GM18870 (cell line): Measurements from ENCODE around the gene SH3RF3.
"Not testable (repeated sequence)": the region's sequence is repeated elsewhere in the genome, so short reads cannot be mapped to it uniquely, and the experiment has no call there.

Experiments used
- ATAC-seq: cut with Tn5 transposase; IDR thresholded peaks from one replicate; pipeline ENCODE4 v1.9.1; 2021; ENCODE audit warnings: moderate library complexity; ENCODE audit not compliant: unreplicated experiment

The SH3RF3 gene

DNA sequence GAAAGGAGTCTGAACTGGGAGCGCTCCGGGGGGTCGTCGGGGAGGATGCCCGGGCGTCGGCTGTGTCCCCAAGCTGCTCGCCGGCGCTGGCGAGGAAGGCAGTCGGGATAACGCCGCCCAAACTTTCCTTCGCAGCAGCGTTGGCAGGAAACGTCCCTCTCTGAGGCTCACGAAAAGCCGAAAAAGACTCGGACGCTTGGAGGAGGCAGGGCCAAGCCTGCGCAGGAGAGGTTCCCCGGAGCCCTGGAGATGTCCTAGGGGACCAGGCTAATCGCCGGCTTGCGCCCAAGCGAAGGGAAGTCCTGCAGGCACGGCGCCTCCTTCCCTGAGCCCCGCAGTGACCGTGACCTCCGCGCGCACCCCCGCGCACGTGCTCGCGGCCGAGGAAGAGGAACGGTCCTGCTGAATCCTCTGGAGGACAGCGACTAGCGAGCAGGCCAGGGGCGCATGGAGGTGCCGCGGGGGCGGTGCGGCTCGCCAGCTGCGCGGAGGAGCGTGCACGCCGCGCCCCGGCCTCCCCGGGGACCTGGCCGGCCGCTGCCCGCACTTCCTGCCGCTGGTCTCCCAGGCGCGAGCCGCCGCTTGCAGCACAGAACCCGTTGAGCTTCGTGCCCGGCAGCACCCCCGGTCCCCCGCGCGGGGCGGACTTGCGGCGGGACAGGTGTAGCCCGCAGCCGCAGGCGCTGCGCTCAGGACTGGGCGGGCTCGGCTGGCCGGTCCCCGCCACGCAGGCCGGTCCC, at the start of gene SH3RF3:
Gene SH3RF3, plus strand, starts transcription at position 590 of the 740 bp plus-strand sequence.
- ATAC-seq, result no peak

DNA sequence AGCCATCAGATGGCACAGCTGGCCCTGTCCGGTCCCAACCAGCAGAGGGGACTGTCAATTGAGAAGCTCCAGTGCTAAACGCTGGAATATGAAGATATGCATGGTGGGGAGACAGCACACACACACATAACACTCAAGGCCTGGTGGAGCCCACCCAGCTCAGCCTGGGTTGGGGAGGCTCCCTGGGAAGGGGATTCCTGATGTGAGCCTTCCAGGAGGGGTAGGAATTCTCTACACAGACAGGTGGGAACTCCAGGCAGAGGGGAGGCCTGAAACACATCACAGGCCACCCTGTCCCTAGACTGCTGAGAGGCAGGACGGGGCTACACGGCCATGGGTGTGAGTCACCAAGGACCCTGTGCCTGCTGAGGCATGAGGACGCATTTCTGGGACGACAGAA, 49.4 kb upstream of the SH3RF3 start:
- ATAC-seq, result no peak

DNA sequence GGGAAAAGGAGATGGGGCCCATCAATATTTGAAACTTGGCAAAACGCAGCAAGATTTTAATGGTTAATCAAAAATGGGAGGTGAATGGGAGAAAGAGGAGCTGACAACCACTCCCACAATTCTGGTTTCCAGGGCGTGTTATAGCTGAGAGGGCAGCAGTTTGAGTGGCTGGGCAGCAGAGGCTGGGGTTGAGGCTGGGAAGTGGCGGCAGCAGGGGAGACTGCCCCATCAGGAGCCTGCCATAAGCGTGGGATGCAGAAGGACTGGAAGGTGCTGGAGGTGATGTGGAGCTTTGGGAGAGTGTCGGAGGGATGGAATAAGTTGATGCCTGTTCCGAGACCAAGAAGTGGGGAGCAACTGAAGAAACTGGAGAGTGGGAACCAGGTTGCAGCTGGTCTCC, 48.9 kb upstream of the SH3RF3 start:
- ATAC-seq, result no peak

DNA sequence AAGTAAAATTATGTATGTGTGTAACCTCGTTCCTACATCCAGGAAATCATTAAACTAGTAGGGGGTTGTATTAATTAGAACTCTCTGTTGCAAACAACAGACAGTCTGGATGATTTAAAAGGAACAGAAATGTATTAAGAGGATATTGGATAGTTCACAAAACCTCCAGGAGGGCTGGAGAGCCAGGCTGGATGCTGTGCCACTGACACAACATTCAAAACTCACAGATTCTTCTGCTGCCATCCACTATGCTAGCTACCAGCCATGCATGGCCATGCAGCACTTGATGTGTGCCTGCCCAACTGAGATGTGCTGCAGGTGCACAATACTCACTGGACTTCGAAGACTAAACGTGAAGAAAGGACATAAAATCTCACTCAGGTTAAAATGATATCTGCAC, 48.2 kb upstream of the SH3RF3 start:
- ATAC-seq, result no peak

DNA sequence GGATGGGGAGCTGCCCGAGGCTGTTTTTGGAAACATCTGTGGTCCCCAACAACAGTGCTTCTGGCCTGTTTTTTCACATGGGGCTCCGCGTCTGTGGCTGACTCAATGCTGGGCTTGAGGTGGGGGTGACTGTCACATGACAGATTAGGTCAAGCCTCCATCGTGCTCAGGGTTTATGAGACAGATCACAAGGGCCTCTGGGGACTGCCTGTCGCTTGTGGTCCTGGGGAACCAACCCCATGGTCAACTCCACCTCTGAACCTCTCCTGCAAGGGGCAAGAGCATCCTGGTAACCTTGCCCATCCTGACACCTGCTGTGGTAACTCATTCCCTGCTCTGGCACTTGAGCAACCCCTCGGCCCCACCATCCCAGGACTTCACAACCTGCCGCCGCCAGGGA, 47.6 kb upstream of the SH3RF3 start:
- no peak for ATAC-seq

DNA sequence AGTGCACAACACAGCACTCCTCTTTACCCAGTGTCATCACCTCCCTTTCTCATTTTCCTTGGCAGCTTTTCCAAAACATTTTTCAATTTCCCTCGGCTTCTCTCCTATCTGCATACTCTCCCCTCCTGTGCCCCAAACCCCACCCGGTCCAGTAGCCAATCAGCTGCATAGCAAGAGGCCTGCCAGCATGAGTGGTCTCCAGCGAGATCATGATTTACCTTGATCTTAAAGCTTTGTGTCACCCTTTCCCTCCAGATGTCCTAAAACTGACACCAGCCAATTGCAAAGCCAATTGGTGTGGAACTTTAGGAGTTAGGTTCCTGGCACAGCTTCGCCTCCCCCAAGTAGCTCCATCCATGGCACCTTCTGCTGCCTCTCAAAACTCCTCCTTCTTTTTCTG, 45.2 kb upstream of the SH3RF3 start:
- no peak for ATAC-seq

DNA sequence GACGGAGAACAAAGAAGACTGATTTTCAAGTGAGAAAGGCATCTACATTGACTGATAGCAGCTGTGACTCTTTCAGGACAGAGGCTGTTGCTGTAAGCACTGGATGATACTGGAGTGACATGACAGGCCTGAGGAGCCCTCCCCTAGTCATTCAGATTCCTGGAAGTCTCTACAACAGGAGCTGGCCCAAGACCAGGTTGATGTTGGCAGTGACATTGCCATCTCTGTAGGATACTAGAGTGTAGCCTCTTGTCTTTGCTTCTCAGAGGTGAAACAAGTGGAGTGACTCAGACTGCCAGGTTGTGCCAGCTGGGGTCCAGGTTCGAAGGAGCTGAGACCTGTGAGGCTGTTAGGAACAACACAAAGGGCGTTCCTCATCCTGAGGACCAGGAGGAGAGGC, 44.7 kb upstream of the SH3RF3 start:
- no peak for ATAC-seq

DNA sequence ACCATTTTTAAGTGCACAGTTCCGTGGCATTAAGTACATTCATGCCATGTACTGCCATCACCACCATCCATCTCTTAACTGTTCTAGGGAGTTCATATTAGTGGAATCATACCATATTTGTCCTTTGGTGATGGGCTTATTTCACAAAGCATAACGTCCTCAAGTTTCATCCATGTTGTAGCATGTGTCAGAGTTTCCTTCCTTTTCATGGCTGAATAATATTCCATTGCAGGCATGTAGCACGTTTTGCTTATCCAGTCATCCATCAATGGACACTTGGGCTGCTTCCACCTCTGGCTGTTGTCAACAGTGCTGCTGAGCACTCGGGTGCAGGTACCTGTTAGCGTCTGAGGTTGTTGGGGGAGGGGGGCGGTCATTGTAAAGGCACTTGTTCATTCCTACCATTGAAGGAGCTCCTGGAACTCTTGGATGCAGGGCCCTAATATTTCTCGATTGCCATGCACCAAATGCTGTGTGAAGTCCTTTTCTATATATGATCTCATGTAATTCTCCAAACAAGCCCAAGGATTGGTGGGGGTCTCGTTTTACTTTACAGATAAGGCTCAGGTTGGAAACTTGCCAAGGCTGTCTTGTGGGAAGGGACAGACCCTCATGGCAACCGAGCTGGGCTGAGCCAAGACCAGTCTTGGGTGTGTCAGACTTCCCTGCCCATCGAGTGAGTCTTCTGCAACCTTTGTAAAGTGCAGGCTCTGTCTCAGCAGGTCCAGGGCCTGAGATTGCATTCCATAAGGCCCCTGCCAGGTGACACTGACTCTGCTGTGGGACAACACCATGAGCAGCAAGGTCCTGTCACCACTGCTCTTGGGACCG, 42.9 kb upstream of the SH3RF3 start:
- no peak for ATAC-seq

DNA sequence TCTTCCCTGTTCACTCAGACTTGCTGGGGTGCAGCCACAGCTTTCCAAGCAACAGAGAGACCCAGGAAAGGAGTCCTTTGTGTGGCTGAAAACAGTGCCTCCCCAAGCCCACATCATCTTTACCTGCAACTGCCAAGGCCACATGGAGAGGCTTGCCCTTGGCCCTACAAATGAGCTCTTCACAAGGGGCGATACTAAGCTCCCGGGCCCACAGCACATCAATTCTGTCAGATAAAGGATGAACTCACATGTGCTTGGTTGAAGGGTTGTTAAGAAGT, 42.3 kb upstream of the SH3RF3 start:
- no peak for ATAC-seq

DNA sequence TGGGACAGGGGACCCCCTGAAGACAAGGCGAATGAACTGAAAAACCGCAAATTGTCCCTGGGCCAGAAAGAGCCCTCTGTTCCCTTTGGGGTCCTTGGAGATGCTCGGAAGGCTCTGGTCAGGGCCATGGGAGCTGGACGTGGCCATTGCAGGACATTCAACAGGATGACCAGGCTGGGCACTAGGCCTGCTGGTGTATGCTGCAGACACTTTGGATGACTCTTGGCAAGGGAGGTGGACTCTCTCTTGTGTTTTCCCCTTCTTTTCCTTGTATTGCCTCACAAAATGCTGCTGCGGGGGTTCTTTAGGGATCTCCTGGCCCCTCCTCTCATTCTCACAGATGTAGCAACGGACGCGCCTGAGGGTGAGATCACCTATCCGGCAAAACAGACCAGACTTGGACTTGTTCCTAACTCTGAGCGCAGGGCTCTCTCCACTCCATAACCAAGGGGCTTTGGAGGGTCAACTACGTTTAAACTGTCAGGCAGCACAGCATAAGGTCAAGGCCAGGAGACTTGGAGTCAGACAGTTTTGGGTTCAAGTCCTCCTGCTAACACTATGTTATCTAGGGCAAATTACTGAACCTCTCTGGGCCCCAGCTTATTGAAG, 41.8 kb upstream of the SH3RF3 start:
- ATAC-seq, result no peak

DNA sequence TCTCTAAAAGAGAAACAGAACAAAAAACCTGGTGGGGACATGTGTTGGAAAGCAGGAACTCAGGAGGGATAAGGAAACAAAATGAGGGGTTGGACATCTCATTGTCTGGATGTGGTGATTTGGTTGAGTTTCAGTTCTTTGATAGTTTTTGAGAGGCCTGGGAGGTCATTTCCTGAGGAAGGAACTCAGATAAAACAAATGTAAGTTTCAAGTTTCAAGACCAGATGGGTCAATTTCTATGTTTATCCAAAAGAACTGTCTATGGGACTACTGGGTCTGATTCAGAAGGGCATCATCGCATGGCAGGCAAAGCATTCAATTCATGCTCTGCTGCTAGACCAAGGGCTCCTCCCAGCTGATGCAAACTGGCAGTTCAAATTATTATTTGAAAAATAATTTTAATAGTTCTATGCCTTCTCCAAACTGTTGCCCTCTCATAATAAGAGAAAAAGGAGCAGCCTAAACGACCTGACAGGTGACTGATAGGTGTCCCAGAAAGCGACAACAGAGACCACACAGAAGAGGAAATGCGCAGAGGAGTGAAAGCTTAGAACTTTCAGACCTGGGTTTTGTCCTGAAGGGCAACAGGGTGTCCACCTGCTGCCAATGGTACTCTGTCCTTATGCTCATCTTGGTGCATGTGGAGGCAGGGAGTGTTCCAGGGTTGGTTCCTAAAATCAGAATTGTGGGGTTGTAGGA, 39.3 kb upstream of the SH3RF3 start:
- ATAC-seq, result no peak

DNA sequence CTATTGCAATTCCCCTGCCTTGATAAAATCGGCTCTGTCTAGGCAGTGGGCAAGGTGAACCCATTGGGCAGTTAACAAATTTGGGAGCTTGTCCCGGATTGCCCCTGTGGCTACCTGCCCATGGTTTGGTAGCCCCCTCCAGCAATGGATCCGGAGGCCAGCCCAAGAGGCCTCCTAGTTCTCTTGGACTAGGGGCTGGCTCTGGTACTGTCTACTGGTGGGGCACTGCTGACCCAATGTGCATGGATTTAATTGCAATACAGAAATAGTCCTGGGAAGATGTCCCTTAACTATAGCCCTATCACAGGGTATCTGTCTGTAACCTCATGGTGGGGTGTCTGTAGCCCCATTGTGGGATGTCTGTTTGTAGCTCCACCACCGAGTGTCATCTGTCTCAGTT, 37.5 kb upstream of the SH3RF3 start:
- no peak for ATAC-seq

DNA sequence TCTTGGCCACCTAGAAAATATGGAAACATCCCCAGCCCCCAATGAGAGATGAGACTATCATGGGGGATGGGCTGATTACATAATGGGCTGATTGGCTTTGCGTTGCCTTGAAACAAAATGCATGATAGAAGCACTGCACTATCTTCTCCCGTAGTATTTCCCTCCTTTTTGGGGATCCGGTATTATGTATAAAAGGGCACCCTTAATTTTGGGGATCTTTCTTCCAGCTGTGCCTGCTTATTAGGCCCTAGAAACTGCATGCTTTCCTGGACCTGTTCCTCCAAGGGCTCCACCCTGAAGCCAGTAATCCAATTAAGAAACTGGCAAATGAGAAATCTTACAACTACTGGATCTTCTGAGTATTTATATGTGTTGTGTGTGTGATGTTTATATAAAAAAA, 34.9 kb upstream of the SH3RF3 start:
- no peak for ATAC-seq

DNA sequence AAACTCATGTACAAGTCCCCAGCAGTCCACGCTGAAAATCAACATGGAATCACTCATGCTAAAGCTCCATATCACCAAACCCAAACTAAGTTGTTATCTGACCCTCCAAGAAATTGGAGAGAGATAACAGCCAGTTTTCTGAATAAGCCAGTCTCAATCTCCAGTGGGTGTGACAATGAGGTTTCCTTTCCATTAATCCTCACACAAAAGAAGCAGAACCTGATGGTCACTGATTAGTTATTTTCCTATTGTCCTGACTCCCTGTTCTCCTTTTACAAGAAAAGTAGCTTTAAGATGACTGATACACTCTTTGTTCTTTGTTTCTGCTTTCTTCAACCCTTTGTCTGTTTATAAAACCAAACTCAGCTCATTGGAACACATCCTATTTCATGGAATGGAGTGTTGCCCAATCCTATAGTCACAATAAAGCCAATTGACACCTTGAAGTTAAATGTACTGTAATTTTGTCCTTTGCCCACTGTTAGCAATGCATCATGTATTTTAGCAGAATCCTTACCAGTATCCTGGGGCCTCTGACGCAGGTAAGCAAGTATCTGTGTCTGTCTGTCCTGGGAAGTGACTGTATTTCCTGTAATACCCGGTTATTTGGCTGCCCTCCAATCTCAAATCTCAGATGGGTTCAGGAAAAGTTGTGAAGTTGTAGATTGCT, 30.6 kb upstream of the SH3RF3 start:
- ATAC-seq, result no peak

DNA sequence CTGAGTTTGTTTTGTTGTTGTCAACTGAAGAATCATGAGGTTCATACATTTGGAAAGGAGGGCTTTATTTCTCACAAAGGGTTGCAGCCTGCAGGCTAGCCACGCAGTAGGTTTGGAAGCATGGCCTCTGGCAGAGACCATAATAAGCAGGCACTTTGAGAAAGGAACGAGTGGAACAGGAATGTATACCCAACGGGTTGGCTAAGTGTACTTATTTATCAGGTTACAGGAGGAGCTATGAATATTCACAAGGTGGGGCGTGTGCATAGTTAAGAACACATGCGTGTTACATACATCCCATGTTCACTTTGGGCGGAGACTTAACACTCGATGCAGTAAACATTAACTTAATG, 30.1 kb upstream of the SH3RF3 start:
- no peak for ATAC-seq

DNA sequence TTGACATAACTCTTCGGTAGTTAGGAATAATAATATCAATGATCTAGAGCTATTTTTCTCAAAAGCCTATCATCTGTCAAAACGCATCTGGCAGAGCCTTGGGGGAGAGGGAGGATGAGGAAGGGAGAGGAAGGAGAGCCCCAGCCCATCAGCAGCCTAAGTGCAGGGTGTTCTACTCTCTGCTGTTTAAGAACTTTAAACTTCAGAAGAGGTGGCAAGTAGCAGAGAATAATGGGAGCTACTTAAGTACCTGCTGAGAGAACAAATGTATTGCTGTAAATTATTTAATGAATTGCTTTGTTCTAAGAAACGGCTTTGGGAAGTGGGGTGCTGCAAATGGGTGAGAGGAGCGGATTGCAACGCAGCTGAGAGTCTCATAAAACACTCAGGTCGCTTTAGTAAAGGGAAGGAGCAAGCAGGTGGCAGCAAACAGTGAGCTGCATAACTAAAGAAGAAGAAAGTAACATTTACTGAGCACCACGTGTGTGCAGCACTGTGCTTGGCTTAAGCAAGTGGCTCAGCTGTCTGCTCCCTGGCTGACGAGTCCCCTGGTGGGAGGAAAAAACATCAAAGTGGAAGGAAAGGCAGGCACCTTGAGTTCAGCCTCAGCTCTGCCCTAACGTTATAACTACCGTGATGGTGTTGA, 26.3 kb upstream of the SH3RF3 start:
- ATAC-seq, result no peak

DNA sequence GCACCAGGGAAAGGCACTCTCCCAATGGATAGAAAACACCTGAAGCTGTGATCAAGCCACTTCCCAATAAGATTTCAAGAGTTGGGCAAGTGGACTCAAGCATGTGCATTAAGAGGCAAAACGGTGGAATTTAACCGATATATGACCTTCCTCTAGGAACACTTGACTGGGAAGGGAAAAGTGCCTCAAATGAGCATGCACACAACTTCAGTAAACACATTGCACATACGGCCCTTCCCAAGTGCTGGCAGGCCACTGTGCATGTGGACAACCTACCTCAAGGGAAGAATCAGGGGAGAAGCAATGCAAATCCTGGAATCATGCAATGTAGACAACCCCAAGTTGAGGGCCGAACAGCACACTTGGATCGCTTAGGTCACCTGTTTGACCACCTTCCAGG, 23.9 kb upstream of the SH3RF3 start:
- no peak for ATAC-seq

DNA sequence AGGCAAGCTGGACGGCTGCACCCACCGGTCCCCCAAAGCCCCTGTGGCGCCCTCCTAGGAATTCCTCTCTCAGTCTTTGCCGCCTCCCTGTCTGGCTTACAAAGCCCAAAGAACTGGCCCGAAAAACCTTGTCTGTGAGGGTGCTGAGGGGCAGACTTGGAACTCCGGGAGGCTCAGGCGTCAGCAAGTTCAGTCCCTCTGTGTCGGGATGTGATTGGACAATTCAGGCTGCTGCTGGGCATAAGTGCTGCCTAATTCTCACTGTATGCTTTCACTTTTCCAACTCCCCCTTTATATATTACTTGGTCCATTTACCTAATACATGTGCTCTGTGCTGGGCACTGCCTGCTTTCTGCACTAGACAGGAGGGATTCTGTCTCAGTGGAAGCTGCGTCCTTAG, 20.3 kb upstream of the SH3RF3 start:
- ATAC-seq, result no peak

DNA sequence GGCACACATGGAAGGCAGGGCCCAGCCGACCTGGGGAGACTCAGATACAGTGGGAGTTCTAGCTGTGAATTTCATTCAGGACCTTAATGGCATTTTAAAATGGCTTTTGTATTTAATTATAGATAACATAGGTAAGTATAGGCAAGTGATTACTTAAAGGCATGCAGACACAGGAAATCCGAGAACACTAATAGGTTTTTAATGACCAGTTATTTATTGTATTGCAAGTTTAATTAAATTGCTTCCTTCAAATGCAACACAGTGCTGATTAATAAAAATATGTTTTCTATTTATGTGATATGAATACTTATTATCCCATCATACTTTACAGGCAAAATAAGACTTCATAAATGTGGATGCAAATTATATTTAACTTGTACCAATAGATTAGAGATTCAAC, 19.7 kb upstream of the SH3RF3 start:
- no peak for ATAC-seq

DNA sequence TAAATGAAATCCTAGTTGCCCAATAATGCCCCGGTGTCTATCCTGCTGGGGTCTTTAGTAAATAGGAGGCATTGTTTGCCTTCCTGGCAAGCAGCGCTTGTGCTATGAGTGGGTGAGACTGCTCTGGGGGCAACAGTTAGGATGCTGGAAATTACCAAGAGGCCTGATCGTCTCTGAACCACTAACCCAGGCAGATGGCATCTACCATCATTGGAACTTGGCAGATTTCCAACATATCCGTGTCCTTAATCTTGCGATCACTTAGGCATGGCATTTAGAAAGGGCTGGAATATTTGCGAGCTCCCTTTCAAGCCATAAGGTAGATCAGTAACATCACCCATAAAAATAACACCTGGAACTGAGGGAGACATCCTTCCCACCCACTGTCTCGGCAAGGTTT, 18.8 kb upstream of the SH3RF3 start:
- ATAC-seq, result no peak

DNA sequence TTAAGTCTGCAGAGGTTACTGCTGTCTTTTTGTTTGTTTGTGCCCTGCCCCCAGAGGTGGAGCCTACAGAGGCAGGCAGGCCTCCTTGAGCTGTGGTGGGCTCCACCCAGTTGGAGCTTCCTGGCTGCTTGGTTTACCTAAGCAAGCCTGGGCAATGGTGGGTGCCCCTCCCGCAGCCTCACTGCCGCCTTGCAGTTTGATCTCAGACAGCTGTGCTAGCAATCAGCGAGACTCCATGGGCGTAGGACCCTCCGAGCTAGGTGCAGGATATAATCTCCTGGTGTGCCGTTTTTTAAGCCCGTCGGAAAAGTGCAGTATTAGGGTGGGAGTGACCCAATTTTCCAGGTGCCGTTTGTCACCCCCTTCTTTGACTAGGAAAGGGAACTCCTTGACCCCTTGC, 11.8 kb upstream of the SH3RF3 start:
- not testable (repeated sequence) for ATAC-seq
